OCI-LY3 (cell line): Measurements from ENCODE around the gene ZNF655.
"Not testable (repeated sequence)": the region's sequence is repeated elsewhere in the genome, so short reads cannot be mapped to it uniquely, and the experiment has no call there.

Experiments
- H2AFZ ChIP-seq: fragments of 200-600, 300-600 bp; shearing (Covaris generic); 2 replicates; pipeline ENCODE4 v1.6.0; 2014; ENCODE audit warnings: antibody characterized with exemption, low read depth, low read length
- H3K27ac ChIP-seq: fragments of 200-600, 300-600 bp; sonication (generic); 2 replicates; pipeline ENCODE4 v1.5.1; 2014; ENCODE audit warnings: mild to moderate bottlenecking, low read length, moderate library complexity, mixed read lengths
- H3K27me3 ChIP-seq: fragments of 200-600, 300-600 bp; sonication (generic); 2 replicates; pipeline ENCODE4 v1.6.1; 2014; ENCODE audit warnings: low read depth, low read length, mixed read lengths
- H3K36me3 ChIP-seq: fragments of 200-600, 300-600 bp; sonication (generic); replicated peaks from 2 replicates; pipeline ENCODE3; 2014; ENCODE audit warnings: low read depth, low read length, mixed read lengths
- H3K4me1 ChIP-seq: fragments of 300-600, 200-600 bp; sonication (generic); 2 replicates; pipeline ENCODE4 v1.6.1; 2014; ENCODE audit warnings: low read length, mixed read lengths
- H3K4me2 ChIP-seq: fragments of 200-600, 300-600 bp; sonication (generic); 2 replicates; pipeline ENCODE4 v1.6.1; 2014; ENCODE audit warnings: low read length, mixed read lengths
- H3K4me3 ChIP-seq: fragments of 300-600, 200-600 bp; sonication (generic); 2 replicates; pipeline ENCODE4 v1.5.1; 2014; ENCODE audit warnings: antibody characterized with exemption, mild to moderate bottlenecking, low read length, moderate library complexity
- H3K79me2 ChIP-seq: fragments of 300-600, 200-600 bp; shearing (Covaris generic); 2 replicates; pipeline ENCODE4 v1.6.1; 2014; ENCODE audit warnings: mild to moderate bottlenecking, low read length, mixed read lengths
- H3K9ac ChIP-seq: fragments of 300-600, 200-600 bp; shearing (Covaris generic); 2 replicates; pipeline ENCODE4 v1.6.0; 2014; ENCODE audit warnings: mild to moderate bottlenecking, low read length, moderate library complexity
- H3K9me3 ChIP-seq: fragments of 200-600, 300-600 bp; shearing (Covaris generic); 2 replicates; pipeline ENCODE4 v1.6.1; 2014; ENCODE audit warnings: low read length, mixed read lengths; ENCODE audit not compliant: insufficient read depth
- H4K20me1 ChIP-seq: fragments of 200-600, 300-600 bp; sonication (generic); 2 replicates; pipeline ENCODE4 v1.6.1; 2016; ENCODE audit warnings: low read length, mixed read lengths; ENCODE audit not compliant: insufficient read depth
- CTCF ChIP-seq: fragments of 200-600, 300-600 bp; sonication (generic); IDR thresholded peaks from 2 replicates; pipeline ENCODE4 v1.5.1; 2014; ENCODE audit warnings: antibody characterized with exemption, low read length, low read depth
- EZH2phosphoT487 ChIP-seq: fragments of 200-600 bp; shearing (Covaris generic); IDR thresholded peaks from 2 replicates; pipeline ENCODE4 v1.6.1; 2018; ENCODE audit warnings: antibody characterized with exemption, mixed run types, low read depth

The ZNF655 gene

GRCh38 chr7:99561737-99562051, 3.3 kb downstream of the ZNF655 start:
- H3K4me1 ChIP-seq: peaks cover 18% of the 10 kb centered on the region
- no peak overlapping the region for H3K27ac ChIP-seq
- no peaks in the 10 kb centered on the region for H4K20me1 ChIP-seq
- H3K9me3 ChIP-seq: no peaks in the 10 kb centered on the region
- H3K4me3 ChIP-seq: no peak overlapping the region
- no peak for TF ChIP-seq EZH2phosphoT487
- TF ChIP-seq CTCF: no peak
- H3K9ac ChIP-seq: no peak overlapping the region
- H3K4me2 ChIP-seq: no peak overlapping the region
- H3K36me3 ChIP-seq: peaks cover 55% of the 10 kb centered on the region
- peaks cover 63% of the 10 kb centered on the region for H3K79me2 ChIP-seq
- no peak overlapping the region for H2AFZ ChIP-seq
- no peaks in the 10 kb centered on the region for H3K27me3 ChIP-seq

- no peaks in the 10 kb centered on the region for H4K20me1 ChIP-seq
- peaks cover 14% of the 10 kb centered on the region for H3K4me1 ChIP-seq
- no peak overlapping the region for H2AFZ ChIP-seq
- peaks cover 57% of the 10 kb centered on the region for H3K79me2 ChIP-seq
- no peak overlapping the region for H3K4me2 ChIP-seq
- TF ChIP-seq EZH2phosphoT487 (no peak), CTCF (no peak)
- no peaks in the 10 kb centered on the region for H3K27me3 ChIP-seq
- H3K9me3 ChIP-seq: no peaks in the 10 kb centered on the region
- no peak overlapping the region for H3K27ac ChIP-seq
- no peak overlapping the region for H3K4me3 ChIP-seq
- peaks cover 52% of the 10 kb centered on the region for H3K36me3 ChIP-seq
- H3K9ac ChIP-seq: no peak overlapping the region
Observed at GRCh38 chr7:99562114-99562784, 3.8 kb downstream of the ZNF655 start.

- Histone ChIP-seq H3K9me3 (no peaks in the 10 kb centered on the region), H3K4me1 (peaks cover 11% of the 10 kb centered on the region), H3K79me2 (peaks cover 52% of the 10 kb centered on the region), H3K9ac (no peak overlapping the region), H3K4me3 (no peak overlapping the region), H3K27me3 (no peaks in the 10 kb centered on the region), H3K4me2 (no peak overlapping the region), H2AFZ (no peak overlapping the region), H4K20me1 (no peaks in the 10 kb centered on the region), H3K36me3 (peaks cover 52% of the 10 kb centered on the region), H3K27ac (no peak overlapping the region)
- TF ChIP-seq EZH2phosphoT487: no peak
- no peak for TF ChIP-seq CTCF
Observed at GRCh38 chr7:99562832-99563231, 4.4 kb downstream of the ZNF655 start.

GRCh38 chr7:99563650-99564049, 5.2 kb downstream of the ZNF655 start:
- Histone ChIP-seq H2AFZ (no peak overlapping the region), H3K4me3 (no peak overlapping the region), H3K79me2 (peaks cover 43% of the 10 kb centered on the region), H3K27me3 (no peaks in the 10 kb centered on the region), H3K36me3 (peaks cover 52% of the 10 kb centered on the region), H3K9me3 (no peaks in the 10 kb centered on the region), H4K20me1 (no peaks in the 10 kb centered on the region), H3K4me2 (no peak overlapping the region), H3K9ac (no peak overlapping the region), H3K27ac (no peak overlapping the region), H3K4me1 (peaks cover 11% of the 10 kb centered on the region)
- TF ChIP-seq EZH2phosphoT487 (no peak), CTCF (no peak)

- not testable (repeated sequence) for H3K79me2 ChIP-seq, H3K4me1 ChIP-seq, H2AFZ ChIP-seq, H3K9ac ChIP-seq, H3K9me3 ChIP-seq, H3K27me3 ChIP-seq, H4K20me1 ChIP-seq, H3K27ac ChIP-seq, H3K4me2 ChIP-seq, H3K4me3 ChIP-seq
- H3K36me3 ChIP-seq: peaks cover 46% of the 10 kb centered on the region
Observed at GRCh38 chr7:99568770-99569169, 10.3 kb downstream of the ZNF655 start.
